ENCODE data around the gene OGDHL.
"Not testable (repeated sequence)": the region's sequence is repeated elsewhere in the genome, so short reads cannot be mapped to it uniquely, and the experiment has no call there.

OGDHL gene

GRCh38 chr10:49756641-49757040 is 5.5 kb downstream of the OGDHL start:
- DNase-seq (ENCODE audit: low read depth in 4 of 4, low spot score in 1 of 4) = no peak

- DNase-seq (ENCODE audit: low read depth in 4 of 4, low spot score in 1 of 4) = no peak
Observed at GRCh38 chr10:49756031-49756430, 6.1 kb downstream of the OGDHL start.

- not testable (repeated sequence) for DNase-seq (ENCODE audit: low read depth in 4 of 4, low spot score in 1 of 4)
Observed at GRCh38 chr10:49754951-49755350, 7.2 kb downstream of the OGDHL start.

- no peak for DNase-seq (ENCODE audit: low read depth in 4 of 4, low spot score in 1 of 4)
Observed at GRCh38 chr10:49752584-49752983, 9.5 kb downstream of the OGDHL start.

- no peak for DNase-seq (ENCODE audit: low read depth in 4 of 4, low spot score in 1 of 4)
Observed at GRCh38 chr10:49751636-49752510, 10.2 kb downstream of the OGDHL start.

- DNase-seq (ENCODE audit: low read depth in 4 of 4, low spot score in 1 of 4) = no peak
Observed at GRCh38 chr10:49751216-49751615, 10.9 kb downstream of the OGDHL start.

GRCh38 chr10:49750546-49750945 is 11.6 kb downstream of the OGDHL start:
- DNase-seq (ENCODE audit: low read depth in 4 of 4, low spot score in 1 of 4) = no peak

GRCh38 chr10:49749556-49750491 is 12.3 kb downstream of the OGDHL start:
- DNase-seq (ENCODE audit: low read depth in 4 of 4, low spot score in 1 of 4) = no peak

- DNase-seq (ENCODE audit: low read depth in 4 of 4, low spot score in 1 of 4) = no peak
Observed at GRCh38 chr10:49749144-49749543, 13.0 kb downstream of the OGDHL start.

- DNase-seq (ENCODE audit: low read depth in 4 of 4, low spot score in 1 of 4) = no peak
Observed at GRCh38 chr10:49748006-49748405, 14.1 kb downstream of the OGDHL start.

GRCh38 chr10:49747303-49747646 is 14.8 kb downstream of the OGDHL start:
- no peak for DNase-seq (ENCODE audit: low read depth in 4 of 4, low spot score in 1 of 4)

- no peak for DNase-seq (ENCODE audit: low read depth in 4 of 4, low spot score in 1 of 4)
Observed at GRCh38 chr10:49746626-49747302, 15.4 kb downstream of the OGDHL start.

- DNase-seq (ENCODE audit: low read depth in 4 of 4, low spot score in 1 of 4) = no peak
Observed at GRCh38 chr10:49745756-49746155, 16.4 kb downstream of the OGDHL start.

- no peak for DNase-seq (ENCODE audit: low read depth in 4 of 4, low spot score in 1 of 4)
Observed at GRCh38 chr10:49744924-49745605, 17.1 kb downstream of the OGDHL start.

GRCh38 chr10:49744091-49744685 is 17.9 kb downstream of the OGDHL start:
- no peak for DNase-seq (ENCODE audit: low read depth in 4 of 4, low spot score in 1 of 4)

- no peak for DNase-seq (ENCODE audit: low read depth in 4 of 4, low spot score in 1 of 4)
Observed at GRCh38 chr10:49743464-49744075, 18.6 kb downstream of the OGDHL start.

GRCh38 chr10:49742683-49743463 is 19.2 kb downstream of the OGDHL start:
- DNase-seq (ENCODE audit: low read depth in 4 of 4, low spot score in 1 of 4) = no peak

- DNase-seq (ENCODE audit: low read depth in 4 of 4, low spot score in 1 of 4) = no peak
Observed at GRCh38 chr10:49741108-49741995, 20.8 kb downstream of the OGDHL start.

Measured in stimulated activated CD4-positive, alpha-beta T cell treated with anti-CD3 and anti-CD28 coated beads, Interleukin-1b, Interleukin-23, amount 100 ng/mL, for 24 hours (primary cell).